GM23338 (cell line): ENCODE data around the gene NCKAP1. TPM values are rescaled to one million over a fixed set of nuclear protein-coding genes. Genes with fewer than 3 reads are reported as not detected.
"Not testable (repeated sequence)": the region's sequence is repeated elsewhere in the genome, so short reads cannot be mapped to it uniquely, and the experiment has no call there.

ENCODE experiments used
- ATAC-seq: fragments of 200-7000 bp; cut with Tn5 transposase; 3 replicates; pipeline ENCODE4 v1.9.1; 2020
- DNase-seq: peaks from one replicate; pipeline ENCODE4 v3.0.0-alpha.2; 2015; ENCODE audit warnings: low spot score
- H2AFZ ChIP-seq: fragments of 200-600 bp; sonication (generic); 2 replicates; pipeline ENCODE4 v1.8.0; 2016; ENCODE audit warnings: antibody characterized with exemption, mild to moderate bottlenecking, moderate library complexity
- H3F3A ChIP-seq: fragments of 200-600 bp; sonication (generic); replicated peaks from 2 replicates; pipeline ENCODE4 v1.8.0; 2017; ENCODE audit warnings: antibody characterized with exemption, mixed run types, low read depth
- H3K27ac ChIP-seq: fragments of 200-600 bp; sonication (generic); 2 replicates; pipeline ENCODE4 v1.6.1; 2016; ENCODE audit warnings: low read depth
- H3K27me3 ChIP-seq: fragments of 200-600 bp; sonication (generic); 2 replicates; pipeline ENCODE4 v1.8.0; 2016; ENCODE audit warnings: mild to moderate bottlenecking, mixed run types, moderate library complexity; ENCODE audit not compliant: insufficient read depth
- H3K36me3 ChIP-seq: fragments of 200-600 bp; sonication (generic); 2 replicates; pipeline ENCODE4 v1.8.0; 2016; ENCODE audit warnings: mild to moderate bottlenecking; ENCODE audit not compliant: insufficient read depth
- H3K4me1 ChIP-seq: fragments of 200-600 bp; sonication (generic); 2 replicates; pipeline ENCODE4 v1.8.0; 2016; ENCODE audit warnings: mild to moderate bottlenecking, moderate library complexity; ENCODE audit not compliant: insufficient read depth
- H3K4me2 ChIP-seq: fragments of 200-600 bp; sonication (generic); 2 replicates; pipeline ENCODE4 v1.7.1; 2017; ENCODE audit warnings: mixed run types
- H3K4me3 ChIP-seq: fragments of 200-600 bp; sonication (generic); 2 replicates; pipeline ENCODE4 v1.6.1; 2016; ENCODE audit warnings: mixed run types
- H3K79me2 ChIP-seq: fragments of 200-600 bp; sonication (generic); replicated peaks from 2 replicates; pipeline ENCODE4 v1.8.0; 2017; ENCODE audit warnings: mild to moderate bottlenecking; ENCODE audit not compliant: insufficient read depth
- H3K9me2 ChIP-seq: fragments of 200-600 bp; sonication (generic); 2 replicates; pipeline ENCODE4 v1.8.0; 2017; ENCODE audit not compliant: insufficient read depth
- H4K20me1 ChIP-seq: fragments of 200-600 bp; sonication (generic); replicated peaks from 2 replicates; pipeline ENCODE4 v1.8.0; 2017; ENCODE audit warnings: mild to moderate bottlenecking; ENCODE audit not compliant: insufficient read depth
- H3K27ac Mint-ChIP-seq: 2 replicates; pipeline ENCODE4 v1.8.0; 2020; ENCODE audit warnings: inconsistent platforms, mild to moderate bottlenecking, moderate library complexity, mixed read lengths
- H3K27me3 Mint-ChIP-seq: 3 replicates; pipeline ENCODE4 v1.8.0; 2022; ENCODE audit warnings: low read depth, mild to moderate bottlenecking, moderate library complexity, mixed read lengths, inconsistent platforms; ENCODE audit not compliant: insufficient read depth, poor library complexity
- H3K36me3 Mint-ChIP-seq: 3 replicates; pipeline ENCODE4 v1.8.0; 2021; ENCODE audit warnings: low read depth, mild to moderate bottlenecking, inconsistent platforms, moderate library complexity, mixed read lengths
- H3K4me1 Mint-ChIP-seq: 3 replicates; pipeline ENCODE4 v1.8.0; 2020; ENCODE audit warnings: mild to moderate bottlenecking, inconsistent platforms, mixed read lengths
- H3K4me3 Mint-ChIP-seq: 3 replicates; pipeline ENCODE4 v1.8.0; 2021; ENCODE audit warnings: moderate library complexity, mild to moderate bottlenecking, inconsistent platforms, mixed read lengths
- H3K9me3 Mint-ChIP-seq: 3 replicates; pipeline ENCODE4 v1.8.0; 2020; ENCODE audit warnings: moderate library complexity, mild to moderate bottlenecking, inconsistent platforms, mixed read lengths
- CREB1 ChIP-seq: fragments of 250-450 bp; sonication (Bioruptor Pico); IDR thresholded peaks from 2 replicates; pipeline ENCODE4 v1.5.0; 2020; ENCODE audit warnings: low read depth, mild to moderate bottlenecking, moderate library complexity
- EZH2phosphoT487 ChIP-seq: fragments of 200-600 bp; sonication (generic); IDR thresholded peaks from one replicate; pipeline ENCODE4 v1.8.1; 2018; ENCODE audit warnings: antibody characterized with exemption; ENCODE audit not compliant: unreplicated experiment
- JUNB ChIP-seq: IDR thresholded peaks from one replicate; pipeline ENCODE4 v1.6.1; 2016; ENCODE audit warnings: antibody characterized with exemption; ENCODE audit not compliant: unreplicated experiment
- NANOG ChIP-seq: IDR thresholded peaks from 2 replicates; pipeline ENCODE4 v1.6.1; 2016; ENCODE audit warnings: antibody characterized with exemption, borderline replicate concordance
- STAT1 ChIP-seq: IDR thresholded peaks from one replicate; pipeline ENCODE4 v1.6.1; 2016; ENCODE audit warnings: antibody characterized with exemption; ENCODE audit not compliant: unreplicated experiment
- ZNF331 ChIP-seq: fragments of 250-450 bp; sonication (Bioruptor Pico); IDR thresholded peaks from 2 replicates; pipeline ENCODE4 v1.5.0; 2020; ENCODE audit warnings: low read depth, mild to moderate bottlenecking, moderate library complexity
- polyA plus RNA-seq: library from polyadenylated mRNA; unstranded; fragments of >200 nt; fragmentation: Nextera tagmentation; extraction: Ambion mirVana; gene quantifications from 2 replicates; pipeline ENCODE4 v1.2.1, GENCODE V29; 2016
- total RNA-seq: library from RNA; depleted of rRNA; stranded (reverse); fragments of >200 nt; shearing (Covaris generic); gene quantifications from 2 replicates; pipeline ENCODE4 v1.2.3, GENCODE V29; 2014
- TF ChIP-seq, protein P1 (sequence below): IDR thresholded peaks from 2 replicates; pipeline ENCODE4 v1.6.1; 2016; ENCODE audit warnings: antibody characterized with exemption
- TF ChIP-seq, protein P2 (sequence below): fragments of 250-450 bp; sonication (Bioruptor Pico); IDR thresholded peaks from 2 replicates; pipeline ENCODE4 v1.5.0; 2020; ENCODE audit warnings: mild to moderate bottlenecking, moderate library complexity

Gene NCKAP1
- total and polyA plus RNA-seq, 2 experiments from 2014 or later, result 53.8 to 157 TPM

DNA sequence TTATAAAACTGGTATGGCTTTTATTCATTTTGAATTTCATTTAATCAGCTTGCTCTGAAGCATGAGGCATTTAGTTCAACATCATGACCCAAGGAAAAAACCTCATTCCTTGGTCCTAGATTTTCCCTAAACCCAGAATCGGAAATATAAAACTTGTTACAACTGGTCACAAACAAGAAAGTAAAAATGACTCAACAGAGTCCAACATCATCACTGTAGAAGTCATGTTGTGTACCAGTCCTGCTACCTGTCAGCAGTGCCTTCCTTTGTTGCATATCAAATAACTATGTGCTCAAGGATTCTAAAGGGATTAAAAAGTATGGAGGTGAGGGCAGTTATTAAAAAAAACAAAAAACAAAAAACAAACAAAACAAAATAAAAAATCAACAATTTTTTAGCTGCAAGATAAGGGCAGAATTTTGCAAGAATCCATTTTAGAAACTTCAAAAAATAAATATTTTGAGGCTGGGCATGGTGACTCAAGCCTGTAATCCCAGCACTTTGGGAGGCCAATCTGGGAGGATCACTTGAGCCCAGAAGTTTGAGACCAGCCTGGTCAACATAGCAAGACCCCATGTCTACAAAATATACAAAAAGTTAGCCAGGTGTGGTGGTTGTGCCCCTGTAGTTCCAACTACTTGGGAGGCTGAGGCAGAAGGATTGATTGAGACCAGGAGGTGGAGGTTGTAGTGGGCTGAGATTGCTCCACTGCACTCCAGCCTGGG, 18.4 kb downstream of the NCKAP1 start:
- H3K27ac Mint-ChIP-seq, result no peak overlapping the region
- Histone ChIP-seq H3K4me1 (peaks cover 40% of the 10 kb centered on the region), H3F3A (no peaks in the 10 kb centered on the region), H3K4me2 (no peak overlapping the region), H3K27me3 (no peaks in the 10 kb centered on the region), H3K27ac (no peak overlapping the region), H3K4me3 (no peak overlapping the region), H3K36me3 (peaks cover 3% of the 10 kb centered on the region; the same call in 1 of the 2 replicates), H4K20me1 (peaks cover 35% of the 10 kb centered on the region), H3K9me2 (no peaks in the 10 kb centered on the region), H2AFZ (no peak overlapping the region), H3K79me2 (peaks cover 99% of the 10 kb centered on the region)
- DNase-seq (no peak), ATAC-seq (no peak)
- peaks cover 15% of the 10 kb centered on the region for H3K9me3 Mint-ChIP-seq
- no peaks in the 10 kb centered on the region for H3K27me3 Mint-ChIP-seq
- H3K36me3 Mint-ChIP-seq, result peaks cover 65% of the 10 kb centered on the region
- peaks cover 20% of the 10 kb centered on the region for H3K4me1 Mint-ChIP-seq
- TF ChIP-seq, protein P1, sequence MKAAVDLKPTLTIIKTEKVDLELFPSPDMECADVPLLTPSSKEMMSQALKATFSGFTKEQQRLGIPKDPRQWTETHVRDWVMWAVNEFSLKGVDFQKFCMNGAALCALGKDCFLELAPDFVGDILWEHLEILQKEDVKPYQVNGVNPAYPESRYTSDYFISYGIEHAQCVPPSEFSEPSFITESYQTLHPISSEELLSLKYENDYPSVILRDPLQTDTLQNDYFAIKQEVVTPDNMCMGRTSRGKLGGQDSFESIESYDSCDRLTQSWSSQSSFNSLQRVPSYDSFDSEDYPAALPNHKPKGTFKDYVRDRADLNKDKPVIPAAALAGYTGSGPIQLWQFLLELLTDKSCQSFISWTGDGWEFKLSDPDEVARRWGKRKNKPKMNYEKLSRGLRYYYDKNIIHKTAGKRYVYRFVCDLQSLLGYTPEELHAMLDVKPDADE, result no peak
- no peak for TF ChIP-seq EZH2phosphoT487
- H3K4me3 Mint-ChIP-seq, result no peak overlapping the region

DNA sequence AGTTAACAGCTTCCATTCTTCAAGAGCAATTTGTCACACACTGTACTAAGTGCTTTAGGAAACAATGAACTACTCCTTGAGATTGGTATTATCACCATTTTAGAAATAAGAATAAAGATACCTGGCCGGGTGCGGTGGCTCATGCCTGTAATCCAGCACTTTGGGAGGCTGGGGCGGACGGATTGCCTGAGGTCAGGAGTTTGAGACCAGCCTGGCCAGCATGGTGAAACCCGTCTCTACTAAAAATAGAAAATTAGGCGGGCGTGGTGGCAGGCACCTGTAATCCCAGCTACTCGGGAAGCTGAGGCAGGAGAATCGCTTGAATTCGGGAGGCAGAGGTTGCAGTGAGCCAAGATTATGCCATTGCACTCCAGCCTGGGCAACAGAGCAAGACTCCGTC, 20.4 kb downstream of the NCKAP1 start:
- not testable (repeated sequence) for H3F3A ChIP-seq, H3K27me3 Mint-ChIP-seq, H3K4me2 ChIP-seq, H3K27me3 ChIP-seq, H3K36me3 ChIP-seq, DNase-seq, H3K4me3 Mint-ChIP-seq, H3K27ac ChIP-seq, H2AFZ ChIP-seq, H3K9me2 ChIP-seq, H3K27ac Mint-ChIP-seq, ATAC-seq, H3K4me3 ChIP-seq
- H4K20me1 ChIP-seq, result peaks cover 43% of the 10 kb centered on the region
- Mint-ChIP-seq H3K9me3 (peaks cover 15% of the 10 kb centered on the region), H3K36me3 (peaks cover 58% of the 10 kb centered on the region), H3K4me1 (peaks cover 35% of the 10 kb centered on the region)
- H3K79me2 ChIP-seq, result peaks cover 99% of the 10 kb centered on the region
- H3K4me1 ChIP-seq, result peaks cover 35% of the 10 kb centered on the region

DNA sequence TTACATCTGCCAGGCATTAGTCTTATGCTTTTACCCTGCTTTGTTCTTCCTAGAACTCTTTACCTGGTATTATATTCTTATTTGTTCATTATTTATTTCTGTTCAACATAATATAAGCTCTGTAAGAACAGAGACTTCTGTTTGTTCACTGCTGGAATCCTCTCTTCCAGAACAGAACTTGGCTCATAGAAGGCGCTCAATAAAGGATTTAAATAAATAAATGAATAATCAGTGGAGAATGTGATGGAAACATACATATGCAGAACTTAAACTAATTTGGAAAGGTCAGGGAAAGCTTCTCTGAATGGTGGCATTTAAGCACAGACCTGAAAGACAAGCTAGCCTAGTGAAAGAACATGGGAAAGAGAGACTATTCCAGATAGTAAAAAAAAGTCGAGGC, 24.3 kb downstream of the NCKAP1 start:
- H3K27ac ChIP-seq, result no peak overlapping the region
- H3K9me3 Mint-ChIP-seq, result peaks cover 15% of the 10 kb centered on the region
- H3F3A ChIP-seq, result no peaks in the 10 kb centered on the region
- peaks cover 54% of the 10 kb centered on the region for H3K4me1 Mint-ChIP-seq
- ATAC-seq (no peak), DNase-seq (no peak)
- H3K4me2 ChIP-seq, result no peak overlapping the region
- no peaks in the 10 kb centered on the region for H3K9me2 ChIP-seq
- no peak overlapping the region for H3K4me3 ChIP-seq
- H3K27ac Mint-ChIP-seq, result no peak overlapping the region
- no peaks in the 10 kb centered on the region for H3K27me3 ChIP-seq
- H3K4me1 ChIP-seq, result peaks cover 58% of the 10 kb centered on the region
- peaks cover 97% of the 10 kb centered on the region for H3K79me2 ChIP-seq
- H3K36me3 ChIP-seq, result 0 out of 2 replicates have a peak, but pooled peaks cover 3% of the 10 kb centered on the region
- H2AFZ ChIP-seq, result no peak overlapping the region
- no peaks in the 10 kb centered on the region for H3K27me3 Mint-ChIP-seq
- H3K4me3 Mint-ChIP-seq, result no peak overlapping the region
- peaks cover 45% of the 10 kb centered on the region for H4K20me1 ChIP-seq
- peaks cover 27% of the 10 kb centered on the region for H3K36me3 Mint-ChIP-seq
- TF ChIP-seq, protein P2, sequence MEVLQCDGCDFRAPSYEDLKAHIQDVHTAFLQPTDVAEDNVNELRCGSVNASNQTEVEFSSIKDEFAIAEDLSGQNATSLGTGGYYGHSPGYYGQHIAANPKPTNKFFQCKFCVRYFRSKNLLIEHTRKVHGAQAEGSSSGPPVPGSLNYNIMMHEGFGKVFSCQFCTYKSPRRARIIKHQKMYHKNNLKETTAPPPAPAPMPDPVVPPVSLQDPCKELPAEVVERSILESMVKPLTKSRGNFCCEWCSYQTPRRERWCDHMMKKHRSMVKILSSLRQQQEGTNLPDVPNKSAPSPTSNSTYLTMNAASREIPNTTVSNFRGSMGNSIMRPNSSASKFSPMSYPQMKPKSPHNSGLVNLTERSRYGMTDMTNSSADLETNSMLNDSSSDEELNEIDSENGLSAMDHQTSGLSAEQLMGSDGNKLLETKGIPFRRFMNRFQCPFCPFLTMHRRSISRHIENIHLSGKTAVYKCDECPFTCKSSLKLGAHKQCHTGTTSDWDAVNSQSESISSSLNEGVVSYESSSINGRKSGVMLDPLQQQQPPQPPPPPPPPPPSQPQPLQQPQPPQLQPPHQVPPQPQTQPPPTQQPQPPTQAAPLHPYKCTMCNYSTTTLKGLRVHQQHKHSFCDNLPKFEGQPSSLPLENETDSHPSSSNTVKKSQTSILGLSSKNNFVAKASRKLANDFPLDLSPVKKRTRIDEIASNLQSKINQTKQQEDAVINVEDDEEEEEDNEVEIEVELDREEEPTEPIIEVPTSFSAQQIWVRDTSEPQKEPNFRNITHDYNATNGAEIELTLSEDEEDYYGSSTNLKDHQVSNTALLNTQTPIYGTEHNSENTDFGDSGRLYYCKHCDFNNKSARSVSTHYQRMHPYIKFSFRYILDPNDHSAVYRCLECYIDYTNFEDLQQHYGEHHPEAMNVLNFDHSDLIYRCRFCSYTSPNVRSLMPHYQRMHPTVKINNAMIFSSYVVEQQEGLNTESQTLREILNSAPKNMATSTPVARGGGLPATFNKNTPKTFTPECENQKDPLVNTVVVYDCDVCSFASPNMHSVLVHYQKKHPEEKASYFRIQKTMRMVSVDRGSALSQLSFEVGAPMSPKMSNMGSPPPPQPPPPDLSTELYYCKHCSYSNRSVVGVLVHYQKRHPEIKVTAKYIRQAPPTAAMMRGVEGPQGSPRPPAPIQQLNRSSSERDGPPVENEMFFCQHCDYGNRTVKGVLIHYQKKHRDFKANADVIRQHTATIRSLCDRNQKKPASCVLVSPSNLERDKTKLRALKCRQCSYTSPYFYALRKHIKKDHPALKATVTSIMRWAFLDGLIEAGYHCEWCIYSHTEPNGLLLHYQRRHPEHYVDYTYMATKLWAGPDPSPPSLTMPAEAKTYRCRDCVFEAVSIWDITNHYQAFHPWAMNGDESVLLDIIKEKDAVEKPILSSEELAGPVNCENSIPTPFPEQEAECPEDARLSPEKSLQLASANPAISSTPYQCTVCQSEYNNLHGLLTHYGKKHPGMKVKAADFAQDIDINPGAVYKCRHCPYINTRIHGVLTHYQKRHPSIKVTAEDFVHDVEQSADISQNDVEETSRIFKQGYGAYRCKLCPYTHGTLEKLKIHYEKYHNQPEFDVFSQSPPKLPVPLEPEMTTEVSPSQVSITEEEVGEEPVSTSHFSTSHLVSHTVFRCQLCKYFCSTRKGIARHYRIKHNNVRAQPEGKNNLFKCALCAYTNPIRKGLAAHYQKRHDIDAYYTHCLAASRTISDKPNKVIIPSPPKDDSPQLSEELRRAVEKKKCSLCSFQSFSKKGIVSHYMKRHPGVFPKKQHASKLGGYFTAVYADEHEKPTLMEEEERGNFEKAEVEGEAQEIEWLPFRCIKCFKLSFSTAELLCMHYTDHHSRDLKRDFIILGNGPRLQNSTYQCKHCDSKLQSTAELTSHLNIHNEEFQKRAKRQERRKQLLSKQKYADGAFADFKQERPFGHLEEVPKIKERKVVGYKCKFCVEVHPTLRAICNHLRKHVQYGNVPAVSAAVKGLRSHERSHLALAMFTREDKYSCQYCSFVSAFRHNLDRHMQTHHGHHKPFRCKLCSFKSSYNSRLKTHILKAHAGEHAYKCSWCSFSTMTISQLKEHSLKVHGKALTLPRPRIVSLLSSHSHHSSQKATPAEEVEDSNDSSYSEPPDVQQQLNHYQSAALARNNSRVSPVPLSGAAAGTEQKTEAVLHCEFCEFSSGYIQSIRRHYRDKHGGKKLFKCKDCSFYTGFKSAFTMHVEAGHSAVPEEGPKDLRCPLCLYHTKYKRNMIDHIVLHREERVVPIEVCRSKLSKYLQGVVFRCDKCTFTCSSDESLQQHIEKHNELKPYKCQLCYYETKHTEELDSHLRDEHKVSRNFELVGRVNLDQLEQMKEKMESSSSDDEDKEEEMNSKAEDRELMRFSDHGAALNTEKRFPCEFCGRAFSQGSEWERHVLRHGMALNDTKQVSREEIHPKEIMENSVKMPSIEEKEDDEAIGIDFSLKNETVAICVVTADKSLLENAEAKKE, result no peak
- TF ChIP-seq, protein P1, result no peak
- TF ChIP-seq NANOG (no peak), ZNF331 (no peak), CREB1 (CRISPR knock-in tag) (no peak), JUNB (no peak), STAT1 (no peak)
